Measurements from ENCODE around the gene AHCYL2. TPM values are rescaled to one million over a fixed set of nuclear protein-coding genes. Genes with fewer than 3 reads are reported as not detected.

AHCYL2 gene
- total RNA-seq, 1 donor from 2014 or later = 10.7 TPM

Other genes starting within 250 kb of the AHCYL2 start
- gene TNPO3, start 169.9 kb upstream of the AHCYL2 start, total RNA-seq = 54.1 and 56.9 TPM in 2 replicates
- 5.4 and 6.2 TPM in 2 replicates for gene TSPAN33, start 80.3 kb upstream of the AHCYL2 start, total RNA-seq
- gene SMO, start 36.4 kb upstream of the AHCYL2 start, total RNA-seq = 0.28 and 0.37 TPM in 2 replicates
- 86.6 and 89.6 TPM in 2 replicates for gene STRIP2, start 209.4 kb downstream of the AHCYL2 start, total RNA-seq

All from activated CD4-positive, alpha-beta T cell treated with anti-CD3 and anti-CD28 coated beads, Interleukin-2, amount 10 ng/mL, durations not matched to agents 24 days and 14 days (primary cell).